ENCODE measurements around the gene USP9X.

The USP9X gene

DNA sequence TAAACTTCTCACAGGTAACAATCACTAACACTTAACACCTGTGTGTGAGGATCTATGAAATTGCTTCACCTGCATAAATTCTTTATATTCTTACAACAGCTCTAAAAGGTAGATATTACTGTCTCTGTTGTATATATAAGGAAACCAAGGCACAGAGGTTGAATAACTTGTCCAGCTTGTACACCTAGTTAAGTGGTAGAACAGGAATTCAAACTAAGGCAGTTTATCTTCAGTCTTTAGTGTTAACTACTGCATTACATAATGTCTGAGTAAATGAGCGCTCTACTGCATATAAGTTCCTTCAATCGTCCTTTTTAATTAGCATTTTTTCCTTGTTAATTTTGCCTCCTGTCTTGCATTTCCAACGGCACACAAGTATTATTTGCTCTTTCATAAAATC, 15.0 kb downstream of the USP9X start:
- no peak for TF ChIP-seq TCF12 (IDR thresholded peaks at IDR 0.05; ENCODE audit: low read depth)
- no peak for TF ChIP-seq FOXM1 (IDR thresholded peaks at IDR 0.05; ENCODE audit: borderline replicate concordance, low read depth)
- TF ChIP-seq, protein P1, sequence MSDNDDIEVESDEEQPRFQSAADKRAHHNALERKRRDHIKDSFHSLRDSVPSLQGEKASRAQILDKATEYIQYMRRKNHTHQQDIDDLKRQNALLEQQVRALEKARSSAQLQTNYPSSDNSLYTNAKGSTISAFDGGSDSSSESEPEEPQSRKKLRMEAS (IDR thresholded peaks at IDR 0.05): no peak
- TF ChIP-seq EP300 (IDR thresholded peaks at IDR 0.05; ENCODE audit: borderline replicate concordance): no peak
- TF ChIP-seq RAD21 (IDR thresholded peaks at IDR 0.05; ENCODE audit: low read depth): no peak
- no peak for TF ChIP-seq YY1 (IDR thresholded peaks at IDR 0.05; ENCODE audit: low read depth)
- TF ChIP-seq, protein P2, sequence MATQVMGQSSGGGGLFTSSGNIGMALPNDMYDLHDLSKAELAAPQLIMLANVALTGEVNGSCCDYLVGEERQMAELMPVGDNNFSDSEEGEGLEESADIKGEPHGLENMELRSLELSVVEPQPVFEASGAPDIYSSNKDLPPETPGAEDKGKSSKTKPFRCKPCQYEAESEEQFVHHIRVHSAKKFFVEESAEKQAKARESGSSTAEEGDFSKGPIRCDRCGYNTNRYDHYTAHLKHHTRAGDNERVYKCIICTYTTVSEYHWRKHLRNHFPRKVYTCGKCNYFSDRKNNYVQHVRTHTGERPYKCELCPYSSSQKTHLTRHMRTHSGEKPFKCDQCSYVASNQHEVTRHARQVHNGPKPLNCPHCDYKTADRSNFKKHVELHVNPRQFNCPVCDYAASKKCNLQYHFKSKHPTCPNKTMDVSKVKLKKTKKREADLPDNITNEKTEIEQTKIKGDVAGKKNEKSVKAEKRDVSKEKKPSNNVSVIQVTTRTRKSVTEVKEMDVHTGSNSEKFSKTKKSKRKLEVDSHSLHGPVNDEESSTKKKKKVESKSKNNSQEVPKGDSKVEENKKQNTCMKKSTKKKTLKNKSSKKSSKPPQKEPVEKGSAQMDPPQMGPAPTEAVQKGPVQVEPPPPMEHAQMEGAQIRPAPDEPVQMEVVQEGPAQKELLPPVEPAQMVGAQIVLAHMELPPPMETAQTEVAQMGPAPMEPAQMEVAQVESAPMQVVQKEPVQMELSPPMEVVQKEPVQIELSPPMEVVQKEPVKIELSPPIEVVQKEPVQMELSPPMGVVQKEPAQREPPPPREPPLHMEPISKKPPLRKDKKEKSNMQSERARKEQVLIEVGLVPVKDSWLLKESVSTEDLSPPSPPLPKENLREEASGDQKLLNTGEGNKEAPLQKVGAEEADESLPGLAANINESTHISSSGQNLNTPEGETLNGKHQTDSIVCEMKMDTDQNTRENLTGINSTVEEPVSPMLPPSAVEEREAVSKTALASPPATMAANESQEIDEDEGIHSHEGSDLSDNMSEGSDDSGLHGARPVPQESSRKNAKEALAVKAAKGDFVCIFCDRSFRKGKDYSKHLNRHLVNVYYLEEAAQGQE (IDR thresholded peaks at IDR 0.05; ENCODE audit: low read depth): no peak
- TF ChIP-seq TEAD4 (IDR thresholded peaks at IDR 0.05): no peak

DNA sequence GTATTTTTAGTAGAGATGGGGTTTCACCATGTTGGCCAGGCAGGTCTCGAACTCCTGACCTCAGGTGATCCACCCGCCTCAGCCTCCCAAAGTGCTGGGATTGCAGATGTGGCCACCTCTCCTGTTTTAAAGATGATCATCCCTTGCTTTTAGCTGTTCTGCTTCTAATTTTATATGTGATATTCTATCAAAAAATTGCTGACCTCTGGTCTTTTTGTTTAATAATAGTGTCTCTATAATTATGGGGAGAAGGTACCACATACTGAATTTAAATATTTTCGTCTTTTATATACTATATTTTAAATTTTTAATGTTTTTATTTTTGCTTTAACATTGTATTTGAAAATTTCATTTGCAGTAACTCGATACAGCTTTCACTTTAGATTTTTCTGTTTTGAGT, 15.6 kb downstream of the USP9X start:
- TF ChIP-seq YY1 (IDR thresholded peaks at IDR 0.05; ENCODE audit: low read depth): no peak
- no peak for TF ChIP-seq TCF12 (IDR thresholded peaks at IDR 0.05; ENCODE audit: low read depth)
- TF ChIP-seq TEAD4 (IDR thresholded peaks at IDR 0.05): no peak
- TF ChIP-seq, protein P2 (IDR thresholded peaks at IDR 0.05; ENCODE audit: low read depth): no peak
- no peak for TF ChIP-seq RAD21 (IDR thresholded peaks at IDR 0.05; ENCODE audit: low read depth)
- no peak for TF ChIP-seq EGR1 (IDR thresholded peaks at IDR 0.05)
- no peak for TF ChIP-seq USF1 (IDR thresholded peaks at IDR 0.05)
- TF ChIP-seq FOXM1 (IDR thresholded peaks at IDR 0.05; ENCODE audit: borderline replicate concordance, low read depth): no peak
- TF ChIP-seq TAF1 (IDR thresholded peaks at IDR 0.05; ENCODE audit: low read depth): no peak
- no peak for TF ChIP-seq NFIC (IDR thresholded peaks at IDR 0.05)
- TF ChIP-seq CREB1 (IDR thresholded peaks at IDR 0.05; ENCODE audit: low read depth): no peak

GRCh38 chrX:41105005-41105404, 19.8 kb downstream of the USP9X start:
- no peak for TF ChIP-seq CEBPB (IDR thresholded peaks at IDR 0.05)

GRCh38 chrX:41108007-41108406, 22.8 kb downstream of the USP9X start:
- TF ChIP-seq FOXM1 (IDR thresholded peaks at IDR 0.05; ENCODE audit: borderline replicate concordance, low read depth): no peak

GRCh38 chrX:41108463-41109205, 23.4 kb downstream of the USP9X start:
- no peak for TF ChIP-seq CEBPB (IDR thresholded peaks at IDR 0.05)
- TF ChIP-seq, protein P1 (IDR thresholded peaks at IDR 0.05): no peak
- no peak for TF ChIP-seq TCF12 (IDR thresholded peaks at IDR 0.05; ENCODE audit: low read depth)
- TF ChIP-seq YY1 (IDR thresholded peaks at IDR 0.05; ENCODE audit: low read depth): no peak
- no peak for TF ChIP-seq EGR1 (IDR thresholded peaks at IDR 0.05)
- TF ChIP-seq CREB1 (IDR thresholded peaks at IDR 0.05; ENCODE audit: low read depth): no peak
- TF ChIP-seq EP300 (IDR thresholded peaks at IDR 0.05; ENCODE audit: borderline replicate concordance): no peak
- TF ChIP-seq, protein P2 (IDR thresholded peaks at IDR 0.05; ENCODE audit: low read depth): no peak
- no peak for TF ChIP-seq NFIC (IDR thresholded peaks at IDR 0.05)
- no peak for TF ChIP-seq RAD21 (IDR thresholded peaks at IDR 0.05; ENCODE audit: low read depth)
- TF ChIP-seq FOXM1 (IDR thresholded peaks at IDR 0.05; ENCODE audit: borderline replicate concordance, low read depth): no peak
- no peak for TF ChIP-seq USF1 (IDR thresholded peaks at IDR 0.05)
- TF ChIP-seq TAF1 (IDR thresholded peaks at IDR 0.05; ENCODE audit: low read depth): no peak

Measured in Ishikawa (cell line).